SK-N-SH treated with all-trans-retinoic acid at 6 μM for 48 hours (cell line): Measurements from ENCODE around the gene RPL18.

ENCODE experiments used
- ATAC-seq: fragments of 200-7000 bp; cut with Tn5 transposase; 3 replicates; pipeline ENCODE4 v1.9.1; 2020; ENCODE audit warnings: mild to moderate bottlenecking, moderate library complexity
- BACH2 ChIP-seq: fragments of 250-450 bp; sonication (Bioruptor Pico); IDR thresholded peaks from 2 replicates; pipeline ENCODE4 v1.9.0; 2021; ENCODE audit warnings: mild to moderate bottlenecking, borderline replicate concordance
- CREB5 ChIP-seq: fragments of 250-450 bp; sonication (Bioruptor Pico); IDR thresholded peaks from 2 replicates; pipeline ENCODE4 v1.5.1; 2020; ENCODE audit warnings: low read depth, mild to moderate bottlenecking, moderate library complexity
- CSDC2 ChIP-seq: fragments of 250-450 bp; sonication (Bioruptor Pico); IDR thresholded peaks from 2 replicates; pipeline ENCODE4 v1.5.0; 2020; ENCODE audit warnings: mild to moderate bottlenecking, moderate library complexity
- CSRNP3 ChIP-seq: fragments of 250-450 bp; sonication (Bioruptor Pico); IDR thresholded peaks from 2 replicates; pipeline ENCODE4 v1.5.1; 2021; ENCODE audit warnings: mild to moderate bottlenecking, moderate library complexity
- ESRRG ChIP-seq: fragments of 250-450 bp; sonication (Bioruptor Pico); IDR thresholded peaks from 2 replicates; pipeline ENCODE4 v1.6.1; 2021; ENCODE audit warnings: mild to moderate bottlenecking
- GLIS3 ChIP-seq: fragments of 250-450 bp; sonication (Bioruptor Pico); IDR thresholded peaks from 2 replicates; pipeline ENCODE4 v1.5.0; 2020; ENCODE audit warnings: mild to moderate bottlenecking, moderate library complexity
- ISL1 ChIP-seq: fragments of 250-450 bp; sonication (Bioruptor Pico); IDR thresholded peaks from 2 replicates; pipeline ENCODE4 v2.1.2; 2022; ENCODE audit warnings: mild to moderate bottlenecking, moderate library complexity
- OSR1 ChIP-seq: fragments of 250-450 bp; sonication (Bioruptor Pico); IDR thresholded peaks from 2 replicates; pipeline ENCODE4 v1.8.0; 2022; ENCODE audit warnings: moderate library complexity, mild to moderate bottlenecking, inconsistent platforms
- PATZ1 ChIP-seq: fragments of 250-450 bp; sonication (Bioruptor Pico); IDR thresholded peaks from 2 replicates; pipeline ENCODE4 v1.8.0; 2020; ENCODE audit warnings: mild to moderate bottlenecking, moderate library complexity, borderline replicate concordance
- POU6F1 ChIP-seq: fragments of 250-450 bp; sonication (Bioruptor Pico); IDR thresholded peaks from 2 replicates; pipeline ENCODE4 v1.8.0; 2021; ENCODE audit warnings: low read depth, mild to moderate bottlenecking, moderate library complexity, borderline replicate concordance
- PPARA ChIP-seq: fragments of 250-450 bp; sonication (Bioruptor Pico); IDR thresholded peaks from 2 replicates; pipeline ENCODE4 v1.5.0; 2020; ENCODE audit warnings: mild to moderate bottlenecking, borderline replicate concordance
- RARB ChIP-seq: fragments of 250-450 bp; sonication (Bioruptor Pico); IDR thresholded peaks from 2 replicates; pipeline ENCODE4 v1.8.0; 2021; ENCODE audit warnings: mild to moderate bottlenecking, moderate library complexity
- SNAI2 ChIP-seq: fragments of 250-450 bp; sonication (Bioruptor Pico); IDR thresholded peaks from 2 replicates; pipeline ENCODE4 v1.5.0; 2020; ENCODE audit warnings: mild to moderate bottlenecking, moderate library complexity
- TCF4 ChIP-seq: fragments of 250-450 bp; sonication (Bioruptor Pico); IDR thresholded peaks from 2 replicates; pipeline ENCODE4 v1.8.0; 2021; ENCODE audit warnings: mild to moderate bottlenecking, moderate library complexity, borderline replicate concordance
- TOX ChIP-seq: fragments of 250-450 bp; sonication (Bioruptor Pico); IDR thresholded peaks from 2 replicates; pipeline ENCODE4 v1.8.0; 2021; ENCODE audit warnings: mild to moderate bottlenecking, moderate library complexity, borderline replicate concordance
- TSHZ2 ChIP-seq: fragments of 250-450 bp; sonication (Bioruptor Pico); IDR thresholded peaks from 2 replicates; pipeline ENCODE4 v1.5.0; 2020; ENCODE audit warnings: mild to moderate bottlenecking, moderate library complexity
- ZC3H10 ChIP-seq: fragments of 250-450 bp; sonication (Bioruptor Pico); IDR thresholded peaks from 2 replicates; pipeline ENCODE4 v1.5.1; 2021; ENCODE audit warnings: mild to moderate bottlenecking, moderate library complexity
- ZFP3 ChIP-seq: fragments of 250-450 bp; sonication (Bioruptor Pico); IDR thresholded peaks from 2 replicates; pipeline ENCODE4 v1.5.0; 2020; ENCODE audit warnings: mild to moderate bottlenecking, moderate library complexity
- ZFP30 ChIP-seq: fragments of 450-650 bp; formaldehyde crosslinking; IDR thresholded peaks from 2 replicates; pipeline ENCODE4 v1.5.0; 2022; ENCODE audit warnings: mild to moderate bottlenecking, moderate library complexity
- ZNF565 ChIP-seq: fragments of 450-650 bp; formaldehyde crosslinking; conservative IDR thresholded peaks from 2 replicates; pipeline ENCODE4 v1.5.0; 2020; ENCODE audit warnings: low read depth, mild to moderate bottlenecking, moderate library complexity
- ZNF70 ChIP-seq: fragments of 450-650 bp; formaldehyde crosslinking; IDR thresholded peaks from 2 replicates; pipeline ENCODE4 v1.5.0; 2020; ENCODE audit warnings: mild to moderate bottlenecking, moderate library complexity

RPL18 gene

GRCh38 chr19:48609571-48610108 lies 9.3 kb downstream of the RPL18 start:
- TF ChIP-seq OSR1 (CRISPR knock-in tag) (no peak), BACH2 (CRISPR knock-in tag) (no peak), CREB5 (no peak), PPARA (CRISPR knock-in tag) (no peak), ZNF70 (no peak), PATZ1 (no peak), ESRRG (CRISPR knock-in tag) (no peak), ZC3H10 (no peak)
- no peak for ATAC-seq

GRCh38 chr19:48608798-48609263 lies 10.1 kb downstream of the RPL18 start:
- ATAC-seq: peak; percentile 79
- TF ChIP-seq CSRNP3 (CRISPR knock-in tag): no peak
- no peak for TF ChIP-seq CSDC2
- no peak for TF ChIP-seq ESRRG (CRISPR knock-in tag)
- no peak for TF ChIP-seq OSR1 (CRISPR knock-in tag)
- TF ChIP-seq POU6F1 (CRISPR knock-in tag): no peak
- TF ChIP-seq PATZ1: no peak
- TF ChIP-seq BACH2 (CRISPR knock-in tag): no peak
- no peak for TF ChIP-seq CREB5
- no peak for TF ChIP-seq PPARA (CRISPR knock-in tag)
- TF ChIP-seq GLIS3 (CRISPR knock-in tag): no peak
- no peak for TF ChIP-seq RARB (CRISPR knock-in tag)
- TF ChIP-seq ZFP30 (CRISPR knock-in tag): no peak
- no peak for TF ChIP-seq TSHZ2 (CRISPR knock-in tag)
- TF ChIP-seq TOX (CRISPR knock-in tag): no peak
- no peak for TF ChIP-seq ZC3H10
- TF ChIP-seq ZFP3: no peak

GRCh38 chr19:48607359-48607755 lies 11.6 kb downstream of the RPL18 start:
- ATAC-seq: no peak
- no peak for TF ChIP-seq PATZ1
- no peak for TF ChIP-seq PPARA (CRISPR knock-in tag)
- TF ChIP-seq SNAI2 (CRISPR knock-in tag): no peak
- TF ChIP-seq ISL1: no peak
- TF ChIP-seq TCF4 (CRISPR knock-in tag): no peak
- no peak for TF ChIP-seq ZNF565 (CRISPR knock-in tag)
- no peak for TF ChIP-seq ZFP3
- no peak for TF ChIP-seq RARB (CRISPR knock-in tag)
- TF ChIP-seq POU6F1 (CRISPR knock-in tag): no peak
- no peak for TF ChIP-seq TOX (CRISPR knock-in tag)
- no peak for TF ChIP-seq BACH2 (CRISPR knock-in tag)
- TF ChIP-seq ZC3H10: no peak
